H1 (cell line): ENCODE results near the gene RAD9A. TPM values are rescaled to one million over a fixed set of nuclear protein-coding genes. Genes with fewer than 3 reads are reported as not detected.

Experiments used
- CTCF ChIA-PET: fragments of 300-600 bp; sonication (Branson Sonifier 250); formaldehyde crosslinking; loops from one replicate; lab custom pipeline; 2021; ENCODE audit not compliant: partially characterized antibody; lab: Charles Lee
- POLR2A ChIA-PET: fragments of 300-600 bp; sonication (Branson Sonifier 250); formaldehyde crosslinking; loops from one replicate; lab custom pipeline; 2021; ENCODE audit warnings: inconsistent platforms; ENCODE audit not compliant: partially characterized antibody; lab: Charles Lee
- DNase-seq, 2 experiments: peaks; one replicate each; pipeline versions ENCODE4 v3.0.0 to v3.0.0-alpha.2; 2010 to 2022; ENCODE audit warnings: low spot score in 2 of 2, low read depth in 1 of 2, mixed read lengths in 1 of 2
- FAIRE-seq: peaks from 2 replicates; lab custom pipeline; 2011; peaks lifted over from hg19 to GRCh38; lab: Jason Lieb, UNC
- H2AFZ ChIP-seq: 2 replicates; pipeline ENCODE4 v1.8.1; 2012; ENCODE audit warnings: low read length, inconsistent platforms
- H2AK5ac ChIP-seq: 2 replicates; pipeline ENCODE4 v1.6.1; 2013; ENCODE audit warnings: low read depth, low read length
- H2BK120ac ChIP-seq: replicated peaks from 2 replicates; pipeline ENCODE3; 2013; ENCODE audit warnings: low read depth, low read length, inconsistent platforms
- H2BK12ac ChIP-seq: 2 replicates; pipeline ENCODE4 v1.6.1; 2013; ENCODE audit warnings: low read depth, low read length
- H2BK15ac ChIP-seq: 2 replicates; pipeline ENCODE4 v1.6.1; 2013; ENCODE audit warnings: low read length
- H2BK20ac ChIP-seq: 2 replicates; pipeline ENCODE4 v1.6.1; 2013; ENCODE audit warnings: low read length
- H2BK5ac ChIP-seq: 2 replicates; pipeline ENCODE4 v1.6.1; 2013; ENCODE audit warnings: low read depth, low read length
- H3K14ac ChIP-seq: 2 replicates; pipeline ENCODE4 v1.6.1; 2013; ENCODE audit warnings: inconsistent platforms; ENCODE audit not compliant: insufficient read length
- H3K18ac ChIP-seq: 2 replicates; pipeline ENCODE4 v1.6.1; 2013; ENCODE audit warnings: low read length; ENCODE audit errors: extremely low read depth
- H3K23ac ChIP-seq: 2 replicates; pipeline ENCODE4 v1.6.1; 2013; ENCODE audit warnings: inconsistent platforms; ENCODE audit not compliant: insufficient read length
- H3K23me2 ChIP-seq: 2 replicates; pipeline ENCODE4 v1.6.1; 2013; ENCODE audit warnings: low read depth, low read length
- H3K27ac ChIP-seq: 2 replicates; pipeline ENCODE4 v1.6.1; 2011; ENCODE audit warnings: low read depth, low read length, inconsistent platforms
- H3K27me3 ChIP-seq, 4 experiments: replicated peaks in 1 of 4; 1 replicate in 1 of 4; 2 replicates in 3 of 4; pipeline versions ENCODE4 v1.6.1 to v1.8.1; 2011 to 2013; ENCODE audit warnings: low read length in 3 of 4, mild to moderate bottlenecking in 3 of 4, inconsistent platforms in 2 of 4, mixed read lengths in 2 of 4, moderate library complexity in 1 of 4; ENCODE audit not compliant: control insufficient read depth in 3 of 4, insufficient read depth in 3 of 4; ENCODE audit errors: extremely low read depth in 1 of 4
- H3K36me3 ChIP-seq, 4 experiments: 2 replicates each; pipeline versions ENCODE4 v1.6.1 to v1.8.1; 2011 to 2013; ENCODE audit warnings: mild to moderate bottlenecking in 4 of 4, low read length in 3 of 4, moderate library complexity in 2 of 4, control low read depth in 1 of 4, inconsistent platforms in 1 of 4; ENCODE audit not compliant: insufficient read depth in 4 of 4, control insufficient read depth in 2 of 4
- H3K4ac ChIP-seq: replicated peaks from 2 replicates; pipeline ENCODE3; 2013; ENCODE audit warnings: low read length, low read depth, mixed read lengths, inconsistent platforms; ENCODE audit not compliant: insufficient read length
- H3K4me1 ChIP-seq, 4 experiments: replicated peaks in 1 of 4; 1 replicate in 1 of 4; 2 replicates in 3 of 4; pipeline versions ENCODE4 v1.6.1 to v1.8.1; 2011 to 2013; ENCODE audit warnings: low read length in 3 of 4, inconsistent platforms in 2 of 4, mixed read lengths in 1 of 4; ENCODE audit not compliant: insufficient read depth in 4 of 4, control insufficient read depth in 3 of 4
- H3K4me2 ChIP-seq, 2 experiments: 2 replicates each; pipeline versions ENCODE4 v1.6.1 to v1.8.1; 2011 to 2013; ENCODE audit warnings: low read depth in 2 of 2, low read length in 2 of 2, control low read depth in 1 of 2, inconsistent platforms in 1 of 2, mild to moderate bottlenecking in 1 of 2; ENCODE audit not compliant: insufficient read depth in 1 of 2
- H3K4me3 ChIP-seq, 4 experiments: fragments of 200-600, 300-600 bp in 1 of 4; sonication (generic), shearing (Covaris generic), sonication (Bioruptor Twin) in 1 of 4; 2 replicates each; pipeline versions ENCODE4 v1.5.1 to v1.8.1; 2011 to 2016; ENCODE audit warnings: low read length in 4 of 4, low read depth in 3 of 4, control low read depth in 2 of 4, inconsistent platforms in 2 of 4, mild to moderate bottlenecking in 2 of 4, mixed read lengths in 1 of 4, moderate library complexity in 1 of 4; ENCODE audit not compliant: insufficient read depth in 2 of 4; ENCODE audit errors: extremely low read depth in 1 of 4
- H3K56ac ChIP-seq: replicated peaks from 2 replicates; pipeline ENCODE3; 2013; ENCODE audit warnings: low read depth, mild to moderate bottlenecking, mixed read lengths, low read length, inconsistent platforms; ENCODE audit not compliant: insufficient read length
- H3K79me1 ChIP-seq: 2 replicates; pipeline ENCODE4 v1.6.1; 2013; ENCODE audit warnings: low read depth, low read length, control low read depth
- H3K79me2 ChIP-seq, 2 experiments: 2 replicates each; pipeline versions ENCODE4 v1.6.1 to v1.8.1; 2012 to 2013; ENCODE audit warnings: low read length in 2 of 2, mild to moderate bottlenecking in 2 of 2, inconsistent platforms in 1 of 2; ENCODE audit not compliant: insufficient read depth in 2 of 2, control insufficient read depth in 1 of 2
- H3K9ac ChIP-seq, 4 experiments: replicated peaks in 1 of 4; 1 replicate in 1 of 4; 2 replicates in 3 of 4; pipeline versions ENCODE4 v1.6.1 to v1.8.1; 2011 to 2013; ENCODE audit warnings: low read depth in 3 of 4, low read length in 3 of 4, control low read depth in 2 of 4, mild to moderate bottlenecking in 2 of 4, moderate library complexity in 2 of 4, inconsistent platforms in 1 of 4; ENCODE audit errors: extremely low read depth in 1 of 4
- H3K9me3 ChIP-seq, 2 experiments: 2 replicates each; pipeline versions ENCODE4 v1.6.1 to v1.8.1; 2012 to 2013; ENCODE audit warnings: mild to moderate bottlenecking in 2 of 2, moderate library complexity in 2 of 2, control low read depth in 1 of 2, inconsistent platforms in 1 of 2, low read depth in 1 of 2, low read length in 1 of 2, mixed read lengths in 1 of 2; ENCODE audit not compliant: insufficient read depth in 2 of 2
- H4K20me1 ChIP-seq, 2 experiments: replicated peaks in 1 of 2; 2 replicates each; pipeline versions ENCODE3 to v1.8.1; 2011 to 2013; ENCODE audit warnings: inconsistent platforms in 2 of 2, low read length in 2 of 2, mild to moderate bottlenecking in 1 of 2; ENCODE audit not compliant: insufficient read depth in 2 of 2, control insufficient read depth in 1 of 2
- H4K5ac ChIP-seq: 2 replicates; pipeline ENCODE4 v1.6.1; 2013; ENCODE audit warnings: low read length, low read depth, mixed read lengths, inconsistent platforms; ENCODE audit not compliant: insufficient read length
- H4K8ac ChIP-seq: 2 replicates; pipeline ENCODE4 v1.8.0; 2013; ENCODE audit warnings: mild to moderate bottlenecking, moderate library complexity, low read length, inconsistent platforms; ENCODE audit not compliant: insufficient read depth; ENCODE audit errors: extremely low read depth
- H4K91ac ChIP-seq: replicated peaks from 2 replicates; pipeline ENCODE3; 2013; ENCODE audit warnings: low read length, mixed read lengths, inconsistent platforms; ENCODE audit not compliant: insufficient read length
- RNF2 ChIP-seq: fragments of 200-900, 300-1000 bp; sonication (generic); IDR thresholded peaks from 2 replicates; pipeline ENCODE4 v1.7.1; 2016; ENCODE audit warnings: borderline replicate concordance, low read depth, mild to moderate bottlenecking, antibody characterized with exemption, low read length; ENCODE audit not compliant: poor library complexity, severe bottlenecking; ENCODE audit errors: missing control alignments
- SIN3A ChIP-seq, 2 experiments: IDR thresholded peaks in 1 of 2; conservative IDR thresholded peaks in 1 of 2; 2 replicates each; pipeline ENCODE4 v1.6.1; 2011 to 2012; ENCODE audit warnings: low read length in 2 of 2, improper control_type of control experiment in 1 of 2, low read depth in 1 of 2, mild to moderate bottlenecking in 1 of 2
- SP2 ChIP-seq: IDR thresholded peaks from 2 replicates; pipeline ENCODE4 v1.6.1; 2012; ENCODE audit warnings: mild to moderate bottlenecking, low read length, inconsistent platforms
- WGBS, 2 experiments: shearing (Covaris generic) in 1 of 2; methylation state at CpG; one replicate each; pipeline versions ENCODE4 v1.1.6 to v1.1.7; 2013 to 2015; ENCODE audit warnings: low lambda C conversion rate in 2 of 2, mixed read lengths in 2 of 2, inconsistent platforms in 1 of 2, low coverage in 1 of 2, missing lambda C conversion rate in 1 of 2; ENCODE audit not compliant: insufficient replicate concordance in 2 of 2, insufficient coverage in 1 of 2, insufficient read length in 1 of 2; ENCODE audit errors: extremely low coverage in 1 of 2, missing lambda C conversion rate in 1 of 2; 5-methylcytosine and 5-hydroxymethylcytosine counted together
- polyA plus RNA-seq, 7 experiments: library from polyadenylated mRNA; depleted of rRNA in 3 of 7; stranded (reverse) in 5 of 7; unstranded in 2 of 7; fragments of >200 nt in 5 of 7; fragments of 200-250 nt in 2 of 7; gene quantifications; 1 replicate in 5 of 7; 2 replicates in 1 of 7; 4 replicates in 1 of 7; pipeline versions ENCODE4 v1.2.1 to v1.2.3, GENCODE V29; 2011 to 2013; ENCODE audit warnings: missing spikeins in 2 of 7, mixed read lengths in 2 of 7
- total RNA-seq: library from RNA; stranded (reverse); fragmentation: NEBNext Ultra II Directional; extraction: Animal tissue kit (Norgen Biotek cat#: 25700); gene quantifications from 2 replicates; pipeline ENCODE4 v1.2.1, GENCODE V29; 2021

The RAD9A gene
- total and polyA plus RNA-seq, 2 of the 8 experiments (the other 6 are each of a cell fraction or from before 2014, with no cell fraction given) = 22.2 to 25.5 TPM

GRCh38 chr11:67369801-67370284 lies 21.9 kb upstream of the RAD9A start:
- no peaks in the 10 kb centered on the region for H3K79me1 ChIP-seq
- H3K36me3 ChIP-seq = no peaks in the 10 kb centered on the region
- no peak overlapping the region for H3K9ac ChIP-seq
- no peak overlapping the region for H3K4ac ChIP-seq
- ChIA-PET CTCF (interaction anchor here (0.7 to 34.8 kb wide), 15 partner anchors 9 to 984 kb away, joined by 3 to 1305 read pairs (median 4); partner anchors contain the start of genes POLD4 and RAD9A), POLR2A (interaction anchor here (0.8 to 1.4 kb wide), 10 partner anchors 7 to 257 kb away, joined by 3 to 6 read pairs (median 4); partner anchors contain the start of gene POLD4)
- H4K20me1 ChIP-seq = peaks cover 0 to 3% of the 10 kb centered on the region in 2 experiments
- DNase-seq = no peak
- H4K91ac ChIP-seq = no peak overlapping the region
- no peak overlapping the region for H3K27ac ChIP-seq
- no peak overlapping the region for H3K4me3 ChIP-seq
- no peak overlapping the region for H3K56ac ChIP-seq
- H3K18ac ChIP-seq = no peak overlapping the region; the same call in 1 of the 2 replicates
- H2BK20ac ChIP-seq = no peak overlapping the region
- no peak overlapping the region for H2BK120ac ChIP-seq
- no peak overlapping the region for H2BK15ac ChIP-seq
- H2BK12ac ChIP-seq = peak overlapping the region; percentile 87; the same call in 1 of the 2 replicates
- H3K4me1 ChIP-seq = peaks cover 0 to 32% (median 27%) of the 10 kb centered on the region in 4 experiments; a peak in 6 of 7 replicates
- no peak overlapping the region for H2AFZ ChIP-seq
- H3K4me2 ChIP-seq = no peak overlapping the region
- H3K23ac ChIP-seq = no peak overlapping the region
- no peaks in the 10 kb centered on the region for H3K79me2 ChIP-seq
- H2AK5ac ChIP-seq = no peak overlapping the region
- H3K9me3 ChIP-seq = no peaks in the 10 kb centered on the region
- H4K8ac ChIP-seq = no peak overlapping the region
- no peak for FAIRE-seq
- H2BK5ac ChIP-seq = no peak overlapping the region
- peaks cover 17% of the 10 kb centered on the region; the same call in 1 of the 2 replicates for H3K23me2 ChIP-seq
- WGBS, 2 experiments = 58% methylated on average over 12 of the region's 12 CpGs; no CpG with 5 or more reads in 1 of the 2 experiments
- no peak overlapping the region for H4K5ac ChIP-seq
- H3K14ac ChIP-seq = no peak overlapping the region
- peaks cover 0 to 40% (median 33%) of the 10 kb centered on the region in 4 experiments; a peak in 6 of 7 replicates for H3K27me3 ChIP-seq
- TF ChIP-seq SIN3A (conservative IDR thresholded peaks at IDR 0.05 in 1 of 2, IDR thresholded peaks at IDR 0.05 in 1 of 2; ENCODE audit: low read depth in 1 of 2, low read length in 2 of 2) = no peak
- no peak for TF ChIP-seq SP2
- TF ChIP-seq RNF2 = no peak
